Subcutaneous adipose tissue (tissue), 4 donors: ENCODE data around the gene TMPRSS11E. TPM values are rescaled to one million over a fixed set of nuclear protein-coding genes. Genes with fewer than 3 reads are reported as not detected.

Experiments
- total RNA-seq, 4 donors: library from RNA; depleted of rRNA; stranded (reverse); fragments of >200 nt; gene quantifications; one replicate each; pipeline ENCODE4 v1.1.0, GENCODE V29; 2016
- TF ChIP-seq, protein P1 (sequence below): fragments of 450-650 bp; IDR thresholded peaks from one replicate; pipeline ENCODE4 v1.5.1; 2016; ENCODE audit warnings: low read depth, mild to moderate bottlenecking, control low read depth, antibody characterized with exemption, moderate library complexity

TMPRSS11E gene, protein sequence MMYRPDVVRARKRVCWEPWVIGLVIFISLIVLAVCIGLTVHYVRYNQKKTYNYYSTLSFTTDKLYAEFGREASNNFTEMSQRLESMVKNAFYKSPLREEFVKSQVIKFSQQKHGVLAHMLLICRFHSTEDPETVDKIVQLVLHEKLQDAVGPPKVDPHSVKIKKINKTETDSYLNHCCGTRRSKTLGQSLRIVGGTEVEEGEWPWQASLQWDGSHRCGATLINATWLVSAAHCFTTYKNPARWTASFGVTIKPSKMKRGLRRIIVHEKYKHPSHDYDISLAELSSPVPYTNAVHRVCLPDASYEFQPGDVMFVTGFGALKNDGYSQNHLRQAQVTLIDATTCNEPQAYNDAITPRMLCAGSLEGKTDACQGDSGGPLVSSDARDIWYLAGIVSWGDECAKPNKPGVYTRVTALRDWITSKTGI
- not detected for total RNA-seq

DNA sequence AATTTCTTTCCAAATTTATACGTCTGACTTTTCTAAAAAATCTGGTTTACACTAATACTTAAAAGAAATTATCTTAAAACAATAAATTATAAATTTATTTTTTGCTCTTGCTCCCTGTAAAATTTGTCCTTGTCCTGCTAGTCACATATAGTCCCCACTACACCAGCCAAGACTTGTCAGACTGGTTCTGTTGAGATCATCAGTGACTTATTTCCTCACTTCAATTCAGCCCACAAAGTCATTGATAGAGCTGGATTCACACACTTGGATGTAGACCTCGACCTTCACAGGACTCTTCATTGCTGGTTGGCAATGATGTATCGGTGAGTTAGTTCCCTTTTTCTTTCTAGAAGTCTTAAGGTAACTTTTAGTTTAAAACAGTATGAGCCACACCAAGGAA is at the start of gene TMPRSS11E:
TMPRSS11E (plus strand) TSS at position 263 of the 400 bp plus-strand sequence; CDS start at position 313, 50 bp downstream.
- TF ChIP-seq, protein P1, sequence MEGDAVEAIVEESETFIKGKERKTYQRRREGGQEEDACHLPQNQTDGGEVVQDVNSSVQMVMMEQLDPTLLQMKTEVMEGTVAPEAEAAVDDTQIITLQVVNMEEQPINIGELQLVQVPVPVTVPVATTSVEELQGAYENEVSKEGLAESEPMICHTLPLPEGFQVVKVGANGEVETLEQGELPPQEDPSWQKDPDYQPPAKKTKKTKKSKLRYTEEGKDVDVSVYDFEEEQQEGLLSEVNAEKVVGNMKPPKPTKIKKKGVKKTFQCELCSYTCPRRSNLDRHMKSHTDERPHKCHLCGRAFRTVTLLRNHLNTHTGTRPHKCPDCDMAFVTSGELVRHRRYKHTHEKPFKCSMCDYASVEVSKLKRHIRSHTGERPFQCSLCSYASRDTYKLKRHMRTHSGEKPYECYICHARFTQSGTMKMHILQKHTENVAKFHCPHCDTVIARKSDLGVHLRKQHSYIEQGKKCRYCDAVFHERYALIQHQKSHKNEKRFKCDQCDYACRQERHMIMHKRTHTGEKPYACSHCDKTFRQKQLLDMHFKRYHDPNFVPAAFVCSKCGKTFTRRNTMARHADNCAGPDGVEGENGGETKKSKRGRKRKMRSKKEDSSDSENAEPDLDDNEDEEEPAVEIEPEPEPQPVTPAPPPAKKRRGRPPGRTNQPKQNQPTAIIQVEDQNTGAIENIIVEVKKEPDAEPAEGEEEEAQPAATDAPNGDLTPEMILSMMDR: no peak

DNA sequence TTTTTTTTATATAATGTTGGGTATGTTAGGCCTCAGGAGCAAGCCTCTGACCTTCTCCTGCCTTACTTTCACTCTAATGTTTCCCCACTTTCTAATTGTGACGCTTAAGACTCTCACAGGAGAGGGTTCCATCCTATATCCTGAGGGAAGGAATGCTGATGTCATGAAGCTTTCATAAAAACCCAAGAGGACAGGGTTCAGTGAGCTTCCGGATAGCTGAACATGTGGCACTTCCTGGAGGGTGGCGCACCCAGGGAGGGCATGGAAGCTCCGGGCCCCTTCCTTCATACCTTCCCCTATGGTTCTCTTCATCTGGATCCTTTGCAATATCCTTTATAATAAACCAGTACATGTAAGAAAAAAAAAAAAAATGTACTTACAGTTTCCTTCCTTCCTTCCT is 48.0 kb upstream of the TMPRSS11E start:
- TF ChIP-seq, protein P1: no peak

DNA sequence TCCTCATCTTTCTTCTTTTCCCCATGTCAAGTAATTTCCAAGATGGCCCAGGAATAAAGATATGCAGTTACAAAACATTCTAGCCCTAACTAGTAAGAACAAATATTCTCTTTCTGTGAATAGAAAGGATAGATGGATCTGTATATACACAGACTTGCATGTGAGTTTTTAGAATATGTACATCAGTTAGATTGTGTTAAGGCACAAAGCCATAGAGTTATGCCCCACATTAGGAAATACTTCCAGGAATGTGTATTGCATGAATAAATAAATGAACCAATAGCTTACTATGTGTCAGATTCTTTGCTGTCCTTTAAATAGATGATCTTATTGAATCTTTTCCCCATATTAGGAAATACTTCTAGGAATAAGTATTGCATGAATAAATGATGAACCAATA is 46.0 kb upstream of the TMPRSS11E start:
- TF ChIP-seq, protein P1: no peak

DNA sequence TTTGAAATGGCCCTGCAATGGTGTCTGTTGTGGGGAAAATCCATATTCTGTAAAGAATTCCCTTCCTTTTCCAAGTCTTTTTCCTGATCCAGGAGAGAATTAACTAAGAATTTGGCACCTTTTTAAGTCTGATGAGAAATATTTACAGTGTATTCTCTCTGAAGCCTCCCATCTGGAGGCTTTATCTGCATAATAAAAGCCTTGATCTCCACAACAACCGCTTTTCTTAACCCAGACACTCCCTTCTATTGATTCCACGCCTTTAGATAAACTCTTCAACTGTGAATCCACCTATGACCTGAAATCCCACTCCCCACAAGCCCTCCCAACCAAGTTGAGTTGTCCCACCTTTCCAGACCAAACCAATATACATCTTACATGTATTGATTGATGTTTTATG is 43.1 kb upstream of the TMPRSS11E start:
- TF ChIP-seq, protein P1: no peak

DNA sequence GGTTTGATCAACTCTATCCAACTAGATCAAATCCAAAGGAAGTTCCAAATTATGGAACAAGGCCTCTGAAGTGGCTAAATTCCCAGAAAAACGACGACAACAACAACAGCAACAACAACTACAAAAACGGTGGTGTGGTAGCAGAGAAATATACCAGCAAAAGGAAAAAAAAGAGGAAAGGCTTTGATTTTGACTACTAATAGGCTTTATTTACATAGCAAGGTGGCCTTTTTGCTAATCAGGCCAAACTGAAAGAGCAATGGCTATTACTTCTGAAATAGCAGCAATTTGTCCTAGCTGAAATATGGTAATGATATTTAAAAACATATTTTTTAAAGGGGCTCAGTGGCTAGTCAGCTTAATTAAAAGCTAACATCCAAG is 40.8 kb upstream of the TMPRSS11E start:
- TF ChIP-seq, protein P1: no peak

DNA sequence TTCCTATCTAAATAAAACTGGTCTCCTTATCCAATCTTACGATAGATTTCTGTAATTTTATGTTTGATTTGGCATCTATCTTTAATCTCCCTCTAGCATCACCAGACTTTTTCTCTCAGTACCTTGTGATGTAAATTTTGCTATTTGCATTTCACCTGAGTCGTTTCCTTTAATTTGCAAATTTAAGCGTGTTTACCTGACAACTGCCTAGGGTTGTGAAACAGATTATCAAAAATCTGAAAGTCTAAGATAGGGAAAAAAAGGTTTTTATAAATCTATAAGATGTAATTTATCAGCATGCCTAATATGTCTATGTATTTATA is 39.4 kb upstream of the TMPRSS11E start:
- TF ChIP-seq, protein P1: no peak

DNA sequence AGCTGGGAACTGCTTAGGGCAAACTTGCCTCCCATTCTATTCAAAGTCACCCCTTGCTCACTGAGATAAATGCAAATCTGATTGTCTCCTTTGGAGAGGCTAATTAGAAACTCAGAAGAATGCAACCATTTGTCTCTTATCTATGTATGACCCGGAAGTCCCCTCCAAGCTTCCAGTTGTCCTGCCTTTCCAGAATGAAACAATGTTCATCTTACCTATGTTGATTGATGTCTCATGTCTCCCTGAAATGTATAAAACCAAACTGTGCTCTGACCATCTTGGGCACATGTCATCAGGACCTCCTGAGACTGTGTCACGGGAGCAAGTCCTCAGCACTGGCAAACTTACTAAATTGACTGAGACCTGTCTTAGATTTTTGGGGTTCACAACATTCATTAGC is 37.1 kb upstream of the TMPRSS11E start:
- TF ChIP-seq, protein P1: no peak
